Fibroblast of the aortic adventitia (primary cell): ENCODE data around the gene CSRNP3. TPM values are rescaled to one million over a fixed set of nuclear protein-coding genes. Genes with fewer than 3 reads are reported as not detected.

ENCODE experiments used
- DNase-seq: peaks from one replicate; pipeline ENCODE4 v3.0.0-alpha.2; 2010; ENCODE audit warnings: low read depth
- H3K4me3 ChIP-seq: 2 replicates; pipeline ENCODE4 v1.5.1; 2011; ENCODE audit warnings: low read depth, mild to moderate bottlenecking, control low read depth, low read length, moderate library complexity
- CTCF ChIP-seq: IDR thresholded peaks from 2 replicates; pipeline ENCODE4 v1.5.1; 2011; ENCODE audit warnings: mild to moderate bottlenecking, low read length, control low read depth, inconsistent platforms; ENCODE audit not compliant: insufficient read depth
- total RNA-seq: library from RNA; depleted of rRNA; stranded (reverse); fragments of >200 nt; gene quantifications from 2 replicates; pipeline ENCODE4 v1.2.3, GENCODE V29; 2012; ENCODE audit warnings: low replicate concordance

Gene CSRNP3
- total RNA-seq, 1 donor, result 2.3 TPM

DNA sequence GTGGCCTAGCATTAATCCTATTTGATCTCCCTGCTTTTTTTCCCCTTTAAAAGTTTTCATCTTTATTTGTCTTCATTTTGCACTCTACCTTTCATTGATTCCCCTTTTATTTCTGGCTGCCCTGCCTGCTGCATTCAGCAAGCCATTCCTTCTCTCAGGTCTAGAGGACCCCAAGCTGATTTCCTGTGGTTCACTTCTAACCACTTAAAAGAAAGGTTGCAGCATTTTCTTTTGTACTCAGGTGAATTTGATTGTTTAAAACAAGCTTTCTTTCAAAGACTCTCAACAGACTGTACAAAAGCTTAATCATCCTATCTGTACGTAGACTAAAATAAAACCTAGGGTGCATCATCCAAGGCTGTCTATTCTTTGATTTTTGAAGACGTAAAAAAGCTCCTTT is 160.3 kb downstream of the CSRNP3 start:
- no peak overlapping the region for H3K4me3 ChIP-seq
- no peak for DNase-seq
- TF ChIP-seq CTCF, result no peak

DNA sequence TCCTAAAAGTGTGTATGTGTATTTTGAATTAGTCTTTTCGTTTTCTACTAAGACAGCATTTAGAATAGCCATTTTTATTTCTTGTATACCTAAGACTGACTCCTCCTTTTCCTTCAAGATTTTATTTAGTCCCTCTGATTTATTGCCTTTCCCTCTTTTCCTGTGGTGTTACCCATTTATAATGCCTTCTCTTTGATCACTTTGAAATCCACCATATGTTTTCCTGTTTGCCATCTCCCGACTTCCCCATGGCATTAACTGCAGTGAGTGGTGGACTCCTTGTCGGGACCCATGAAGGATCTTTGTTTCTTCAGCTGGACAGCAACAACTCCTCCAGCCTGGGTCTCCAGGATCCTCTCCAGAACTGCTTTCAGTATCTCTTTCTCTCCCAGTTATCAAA is 160.7 kb downstream of the CSRNP3 start:
- no peak for TF ChIP-seq CTCF
- DNase-seq, result no peak
- H3K4me3 ChIP-seq, result no peak overlapping the region

DNA sequence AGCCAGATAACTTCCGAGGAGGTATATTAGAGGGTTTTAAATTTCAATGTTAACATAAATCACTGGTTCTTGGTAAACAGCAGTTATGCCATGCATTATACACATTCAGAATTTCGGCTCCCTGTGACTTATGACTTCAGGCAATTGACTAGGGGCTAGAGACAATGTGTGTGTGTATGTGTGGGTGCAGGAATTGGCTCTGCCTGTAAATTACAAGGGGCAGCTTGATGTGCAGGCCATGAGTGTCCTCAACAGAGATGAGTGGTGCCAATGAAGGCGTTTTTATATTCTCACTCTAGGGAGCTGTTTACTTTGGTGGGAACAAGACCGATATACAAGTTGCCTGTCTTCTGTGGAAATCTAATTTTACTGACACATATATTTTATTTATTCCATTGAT is 161.6 kb downstream of the CSRNP3 start:
- no peak for TF ChIP-seq CTCF
- no peak overlapping the region for H3K4me3 ChIP-seq
- DNase-seq, result no peak

DNA sequence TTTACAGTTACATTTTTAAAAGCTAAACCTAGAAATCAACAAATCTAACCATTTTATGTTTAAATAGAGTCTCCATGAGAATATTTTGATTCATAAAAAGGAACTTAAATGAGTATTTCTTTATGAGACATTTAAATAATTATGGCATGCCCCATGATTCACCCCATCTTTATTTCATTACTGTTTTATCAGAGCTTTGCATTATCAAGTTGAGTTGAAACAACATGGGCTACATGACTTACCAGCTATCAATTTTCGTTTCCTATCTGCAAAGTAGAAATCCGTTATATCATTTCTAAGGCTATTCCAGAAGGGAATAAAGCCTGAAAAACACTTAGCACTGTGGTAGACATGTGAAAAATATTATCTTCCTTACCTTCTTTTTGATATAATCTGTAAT is 163.1 kb downstream of the CSRNP3 start:
- DNase-seq, result no peak
- TF ChIP-seq CTCF, result no peak
- H3K4me3 ChIP-seq, result no peak overlapping the region

DNA sequence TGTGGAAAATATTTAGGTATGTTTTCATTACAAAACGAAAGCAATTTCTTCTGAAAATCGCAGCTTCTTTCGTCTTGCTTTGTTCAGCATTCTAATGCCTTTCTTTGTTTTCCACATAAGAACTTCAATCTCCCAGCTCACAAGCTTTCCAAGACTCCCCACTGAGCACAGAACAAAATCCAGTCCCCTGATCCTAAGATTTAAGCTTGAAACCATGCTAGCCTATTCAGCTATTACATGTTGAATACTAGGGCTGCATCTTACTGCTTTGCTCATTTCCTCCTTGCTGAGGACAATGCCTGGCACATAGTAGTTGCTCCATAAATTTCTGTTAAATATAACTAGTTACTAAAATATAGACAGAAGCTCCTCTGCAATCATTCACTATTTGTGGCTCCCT is 163.9 kb downstream of the CSRNP3 start:
- TF ChIP-seq CTCF, result no peak
- no peak overlapping the region for H3K4me3 ChIP-seq
- no peak for DNase-seq

- no peak for DNase-seq
- TF ChIP-seq CTCF, result no peak
These were observed 164.8 kb downstream of the CSRNP3 start for GRCh38 chr2:165634282-165634681.

DNA sequence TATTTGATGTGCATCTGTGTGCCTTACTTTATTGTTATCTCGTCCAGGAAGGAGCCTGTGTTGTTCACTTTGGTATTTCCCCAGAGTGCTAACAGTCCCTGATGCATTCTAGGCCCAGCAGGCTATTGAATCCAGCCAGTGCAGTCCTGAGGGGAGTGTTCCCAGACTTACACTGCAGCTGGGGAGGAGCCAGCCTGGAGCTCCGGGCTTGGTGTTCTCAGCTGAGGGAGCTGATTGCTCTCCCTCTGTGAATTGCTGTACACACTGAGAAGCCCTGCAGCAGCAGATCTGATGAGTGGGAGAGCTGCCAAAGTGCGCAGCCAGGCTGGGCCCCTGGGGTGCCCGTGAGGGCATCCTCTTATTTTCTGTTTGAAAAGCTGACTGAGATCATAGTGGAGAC is 165.4 kb downstream of the CSRNP3 start:
- TF ChIP-seq CTCF, result no peak
- peak; percentile 9 for DNase-seq
- H3K4me3 ChIP-seq, result no peak overlapping the region

More at GRCh38 chr2:165634282-165634681, 164.8 kb downstream of the CSRNP3 start:
- H3K4me3 ChIP-seq, result no peak overlapping the region
